ENCODE data around the gene FIG4.
"Not testable (repeated sequence)": the region's sequence is repeated elsewhere in the genome, so short reads cannot be mapped to it uniquely, and the experiment has no call there.

Gene FIG4

GRCh38 chr6:109690737-109691621 is at the start of gene FIG4, which contains the start of gene AK9:
FIG4 (plus strand) TSS chr6:109691296; CDS start chr6:109691436, 140 bp downstream.
AK9 (minus strand) TSS chr6:109691202; CDS start chr6:109675745, 15,457 bp downstream.
- DNase-seq (ENCODE audit: low read depth, low spot score): peak; percentile 58
- peak within 1 kb of the TSS; percentile 47 for H3K27ac ChIP-seq

GRCh38 chr6:109644131-109644530 is 47.0 kb upstream of the FIG4 start:
- peak; percentile 41 for DNase-seq (ENCODE audit: low read depth, low spot score)
- H3K27ac ChIP-seq: no peak overlapping the region

GRCh38 chr6:109653264-109653663 is 37.8 kb upstream of the FIG4 start:
- H3K27ac ChIP-seq: no peak overlapping the region
- DNase-seq (ENCODE audit: low read depth, low spot score): no peak

- no peak for DNase-seq (ENCODE audit: low read depth, low spot score)
- H3K27ac ChIP-seq: no peak overlapping the region
Observed at GRCh38 chr6:109655761-109656262, 35.3 kb upstream of the FIG4 start.

- H3K27ac ChIP-seq: no peak overlapping the region
- peak; percentile 6 for DNase-seq (ENCODE audit: low read depth, low spot score)
Observed at GRCh38 chr6:109660526-109661320, 30.4 kb upstream of the FIG4 start.

- no peak overlapping the region for H3K27ac ChIP-seq
- no peak for DNase-seq (ENCODE audit: low read depth, low spot score)
Observed at GRCh38 chr6:109662192-109662591, 28.9 kb upstream of the FIG4 start.

- no peak overlapping the region for H3K27ac ChIP-seq
Observed at GRCh38 chr6:109669811-109670210, 21.3 kb upstream of the FIG4 start.

GRCh38 chr6:109671733-109672132 is 19.4 kb upstream of the FIG4 start:
- H3K27ac ChIP-seq: no peak overlapping the region
- DNase-seq (ENCODE audit: low read depth, low spot score): no peak

More at GRCh38 chr6:109669811-109670210, 21.3 kb upstream of the FIG4 start:
- no peak for DNase-seq (ENCODE audit: low read depth, low spot score)

- no peak overlapping the region for H3K27ac ChIP-seq
- DNase-seq (ENCODE audit: low read depth, low spot score): no peak
Observed at GRCh38 chr6:109672175-109672574, 18.9 kb upstream of the FIG4 start.

GRCh38 chr6:109672839-109673238 is 18.3 kb upstream of the FIG4 start:
- no peak overlapping the region for H3K27ac ChIP-seq
- no peak for DNase-seq (ENCODE audit: low read depth, low spot score)

GRCh38 chr6:109676724-109677123 is 14.4 kb upstream of the FIG4 start:
- no peak overlapping the region for H3K27ac ChIP-seq
- no peak for DNase-seq (ENCODE audit: low read depth, low spot score)

GRCh38 chr6:109678240-109678639 is 12.9 kb upstream of the FIG4 start:
- H3K27ac ChIP-seq: no peak overlapping the region
- DNase-seq (ENCODE audit: low read depth, low spot score): no peak

- not testable (repeated sequence) for DNase-seq (ENCODE audit: low read depth, low spot score); H3K27ac ChIP-seq
Observed at GRCh38 chr6:109678661-109679505, 12.2 kb upstream of the FIG4 start.

- no peak for DNase-seq (ENCODE audit: low read depth, low spot score)
- peak overlapping the region; percentile 79 for H3K27ac ChIP-seq
Observed at GRCh38 chr6:109686566-109687265, 4.4 kb upstream of the FIG4 start.

GRCh38 chr6:109687271-109687761 is 3.8 kb upstream of the FIG4 start:
- peak overlapping the region; percentile 79 for H3K27ac ChIP-seq
- DNase-seq (ENCODE audit: low read depth, low spot score): peak; percentile 88

- no peak for DNase-seq (ENCODE audit: low read depth, low spot score)
- peak overlapping the region; percentile 47 for H3K27ac ChIP-seq
Observed at GRCh38 chr6:109690373-109690736, 741 bp upstream of the FIG4 start.

- H3K27ac ChIP-seq: no peak overlapping the region
- DNase-seq (ENCODE audit: low read depth, low spot score): no peak
Observed at GRCh38 chr6:109693111-109693510, 2.0 kb downstream of the FIG4 start.

- no peak for DNase-seq (ENCODE audit: low read depth, low spot score)
- H3K27ac ChIP-seq: no peak overlapping the region
Observed at GRCh38 chr6:109695468-109695867, 4.4 kb downstream of the FIG4 start.

- no peak overlapping the region for H3K27ac ChIP-seq
- no peak for DNase-seq (ENCODE audit: low read depth, low spot score)
Observed at GRCh38 chr6:109696355-109696754, 5.3 kb downstream of the FIG4 start.
